Superior temporal gyrus (tissue), 1 donor: ENCODE results near the gene ST7L.
"Not testable (repeated sequence)": the region's sequence is repeated elsewhere in the genome, so short reads cannot be mapped to it uniquely, and the experiment has no call there.

Experiments
- DNase-seq: peaks from one replicate; pipeline ENCODE4 v3.0.0-alpha.2; 2016; ENCODE audit errors: extremely low spot score

ST7L gene

DNA sequence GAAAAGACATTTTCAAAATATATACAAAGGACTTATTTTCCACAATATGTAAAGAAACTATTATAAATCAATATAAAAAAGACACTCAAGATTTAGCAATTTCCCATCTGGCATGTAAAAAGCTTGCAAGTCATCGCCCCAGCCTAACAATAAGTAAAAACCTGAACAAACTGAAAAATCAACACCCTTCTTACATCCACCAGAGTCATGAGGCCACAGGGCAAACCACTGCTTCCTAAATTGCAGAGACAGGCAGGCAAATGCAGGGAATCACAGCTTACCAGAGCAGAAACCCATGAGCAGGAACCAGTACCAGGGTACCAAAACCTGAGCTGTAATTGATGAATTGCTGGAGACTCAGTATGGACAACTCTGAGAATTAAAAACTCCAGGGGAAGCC, 126.9 kb downstream of the ST7L start:
- no peak for DNase-seq

- no peak for DNase-seq
These were observed 130.8 kb downstream of the ST7L start for GRCh38 chr1:112488141-112488540.

- DNase-seq, result not testable (repeated sequence)
These were observed 131.3 kb downstream of the ST7L start for GRCh38 chr1:112487686-112488085.

DNA sequence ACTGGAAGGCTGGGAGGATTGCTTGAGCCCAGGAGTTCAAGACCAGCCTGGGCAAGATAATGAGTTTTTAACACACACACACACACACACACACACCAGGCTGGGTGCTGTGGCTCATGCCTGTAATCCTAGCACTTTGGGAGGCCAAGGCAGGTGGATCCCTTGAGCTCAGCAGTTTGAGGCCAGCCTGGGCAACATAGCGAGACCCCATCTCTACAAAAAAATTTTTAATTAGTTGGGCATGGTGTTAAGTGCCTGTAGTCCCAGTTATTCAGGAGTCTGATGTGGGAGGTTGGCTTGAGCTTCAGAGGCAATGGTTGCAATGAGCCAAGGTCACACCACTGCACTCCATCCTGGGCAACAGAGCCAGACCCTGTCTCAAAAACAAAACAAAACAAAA, 132.9 kb downstream of the ST7L start:
- not testable (repeated sequence) for DNase-seq

DNA sequence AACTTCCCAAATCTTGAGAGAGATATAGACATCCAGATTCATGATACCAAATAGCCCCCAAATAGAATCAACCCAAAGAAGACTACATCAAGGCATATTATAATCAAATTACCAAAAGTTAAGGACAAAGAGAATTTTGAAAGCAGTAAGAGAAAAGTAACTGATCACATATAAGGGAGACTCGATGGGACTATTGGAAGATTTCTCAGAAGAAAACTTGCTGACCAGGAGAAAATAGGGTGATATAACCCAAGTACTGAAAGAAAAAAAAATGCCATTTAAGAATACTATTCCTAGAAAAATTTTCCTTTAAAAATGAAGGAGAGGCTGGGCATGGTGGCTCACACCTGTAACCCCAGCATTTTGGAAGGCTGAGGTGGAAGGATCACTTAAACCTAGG, 140.6 kb downstream of the ST7L start:
- DNase-seq, result no peak

DNA sequence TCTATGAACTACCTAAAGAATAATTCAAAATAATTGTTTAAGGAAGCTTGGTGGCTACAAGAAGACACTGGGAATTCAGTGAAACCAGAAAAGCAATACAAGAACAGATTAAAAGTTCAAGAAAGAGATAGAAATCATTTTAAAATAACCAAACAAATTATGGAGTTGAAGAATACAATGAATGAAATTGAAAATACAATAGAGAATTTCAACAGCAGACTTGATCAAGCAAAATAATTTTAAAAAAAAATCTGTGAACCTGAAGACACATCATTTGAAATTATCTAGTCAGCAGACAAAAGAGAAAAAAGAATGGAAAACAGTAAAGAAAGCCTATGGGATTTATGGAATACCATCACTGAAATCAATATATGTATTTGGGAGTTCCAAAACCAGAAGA, 141.4 kb downstream of the ST7L start:
- DNase-seq, result no peak
